ENCODE data around the gene SMC5.

SMC5 gene

GRCh38 chr9:70404261-70404660 lies 145.5 kb downstream of the SMC5 start:
- no peak for DNase-seq (ENCODE audit: low read depth, low spot score)

Measured in ELF-1 (cell line).